Lower lobe of right lung (tissue), 2 donors: ENCODE results near the gene LIPK. TPM values are rescaled to one million over a fixed set of nuclear protein-coding genes. Genes with fewer than 3 reads are reported as not detected.

ENCODE experiments used
- ATAC-seq, 2 donors: fragments of 200-7000 bp; cut with Tn5 transposase; one replicate each; pipeline ENCODE4 v1.9.1; 2020 to 2022; ENCODE audit warnings: mild to moderate bottlenecking in 2 of 2, moderate library complexity in 2 of 2
- DNase-seq: peaks from one replicate; pipeline ENCODE4 v3.0.0-alpha.2; 2020
- H3K27ac ChIP-seq: fragments of 200-600 bp; one replicate; pipeline ENCODE4 v1.8.0; 2022
- H3K27me3 ChIP-seq: fragments of 200-600 bp; one replicate; pipeline ENCODE4 v1.8.0; 2022; ENCODE audit warnings: low read depth
- H3K36me3 ChIP-seq: fragments of 200-600 bp; one replicate; pipeline ENCODE4 v1.8.0; 2022; ENCODE audit warnings: mild to moderate bottlenecking
- H3K4me1 ChIP-seq: fragments of 200-600 bp; one replicate; pipeline ENCODE4 v1.8.0; 2022
- H3K4me3 ChIP-seq: fragments of 200-600 bp; one replicate; pipeline ENCODE4 v1.8.0; 2022; ENCODE audit warnings: mild to moderate bottlenecking
- H3K9me3 ChIP-seq: fragments of 200-600 bp; one replicate; pipeline ENCODE4 v1.8.0; 2022
- CTCF ChIP-seq: fragments of 200-600 bp; IDR thresholded peaks from one replicate; pipeline ENCODE4 v1.8.0; 2022; ENCODE audit warnings: antibody characterized with exemption, mild to moderate bottlenecking
- intact Hi-C: fragments of 100-400 bp; cut with DNase I; formaldehyde crosslinking; loops from one replicate; pipeline ENCODE4 v1.11.0; 2022
- total RNA-seq: library from RNA; stranded (reverse); fragmentation: NEBNext Ultra II Directional; extraction: Animal tissue kit (Norgen Biotek cat#: 25700); gene quantifications from one replicate; pipeline ENCODE4 v1.2.1, GENCODE V29; 2021
- donor health status: DM: no; HTN: yes; CAD: no; lungs with severe emphysema.

LIPK gene
- total RNA-seq, 1 donor from 2014 or later: not detected

- intact Hi-C loops: no loop called here
- Histone ChIP-seq H3K9me3 (no peaks in the 10 kb centered on the region), H3K27ac (no peak overlapping the region), H3K4me3 (no peak overlapping the region), H3K36me3 (no peaks in the 10 kb centered on the region), H3K27me3 (no peaks in the 10 kb centered on the region), H3K4me1 (no peaks in the 10 kb centered on the region)
- DNase-seq: no peak
- no peak for ATAC-seq
- TF ChIP-seq CTCF: no peak
Measured at GRCh38 chr10:88793712-88794299, 87.8 kb downstream of the LIPK start.

GRCh38 chr10:88794731-88795130 is 88.7 kb downstream of the LIPK start:
- no peak overlapping the region for H3K4me3 ChIP-seq
- H3K36me3 ChIP-seq: no peaks in the 10 kb centered on the region
- H3K27ac ChIP-seq: no peak overlapping the region
- no peaks in the 10 kb centered on the region for H3K9me3 ChIP-seq
- H3K4me1 ChIP-seq: no peaks in the 10 kb centered on the region
- ATAC-seq (no peak), DNase-seq (no peak)
- no peaks in the 10 kb centered on the region for H3K27me3 ChIP-seq
- intact Hi-C loops: no loop called here
- no peak for TF ChIP-seq CTCF

- no peaks in the 10 kb centered on the region for H3K9me3 ChIP-seq
- H3K27ac ChIP-seq: no peak overlapping the region
- no peak for TF ChIP-seq CTCF
- no peak for DNase-seq
- no peaks in the 10 kb centered on the region for H3K4me1 ChIP-seq
- H3K36me3 ChIP-seq: no peaks in the 10 kb centered on the region
- no peaks in the 10 kb centered on the region for H3K27me3 ChIP-seq
- no peak overlapping the region for H3K4me3 ChIP-seq
- no peak for ATAC-seq
- intact Hi-C loops: no loop called here
Measured at GRCh38 chr10:88800152-88801125, 94.4 kb downstream of the LIPK start.

Other genes starting within 250 kb of the LIPK start
- 9.6 TPM for gene RNLS, start 122.9 kb upstream of the LIPK start, total RNA-seq
- 0.09 TPM for gene LIPJ, start 119.5 kb upstream of the LIPK start, total RNA-seq
- gene LIPF, start 41.8 kb upstream of the LIPK start, total RNA-seq: not detected
- gene LIPN, start 53.8 kb downstream of the LIPK start, total RNA-seq: 1.6 TPM
- gene LIPM, start 96.5 kb downstream of the LIPK start, total RNA-seq: not detected
- 0.71 TPM for gene ANKRD22, start 145.6 kb downstream of the LIPK start, total RNA-seq
- gene STAMBPL1, start 174.0 kb downstream of the LIPK start, total RNA-seq: 7.1 TPM
- 204 TPM for gene ACTA2, start 246.5 kb downstream of the LIPK start, total RNA-seq